C4-2B (cell line): ENCODE measurements around the gene HDAC1.
"Not testable (repeated sequence)": the region's sequence is repeated elsewhere in the genome, so short reads cannot be mapped to it uniquely, and the experiment has no call there.

Experiments
- H3K27ac ChIP-seq: fragments of 450-650 bp; 2 replicates; pipeline ENCODE4 v1.5.1; 2017
- CTCF ChIP-seq: fragments of 450-650 bp; conservative IDR thresholded peaks from 2 replicates; pipeline ENCODE4 v1.5.1; 2017; ENCODE audit warnings: mild to moderate bottlenecking
- ZFX ChIP-seq: fragments of 450-650 bp; IDR thresholded peaks from 2 replicates; pipeline ENCODE4 v1.6.1; 2017

The HDAC1 gene

GRCh38 chr1:32276032-32276782, 15.7 kb upstream of the HDAC1 start:
- no peak overlapping the region for H3K27ac ChIP-seq
- no peak for TF ChIP-seq ZFX
- TF ChIP-seq CTCF: no peak

- H3K27ac ChIP-seq: not testable (repeated sequence)
These were observed 7.1 kb upstream of the HDAC1 start for GRCh38 chr1:32284777-32285176.

- H3K27ac ChIP-seq: no peak overlapping the region
- TF ChIP-seq ZFX: no peak
- no peak for TF ChIP-seq CTCF
These were observed 6.2 kb upstream of the HDAC1 start for GRCh38 chr1:32285658-32286057.

- no peak for TF ChIP-seq ZFX
- TF ChIP-seq CTCF: no peak
- H3K27ac ChIP-seq: no peak overlapping the region
These were observed 5.1 kb upstream of the HDAC1 start for GRCh38 chr1:32286763-32287162.

- TF ChIP-seq CTCF (no peak), ZFX (no peak)
- H3K27ac ChIP-seq: peak overlapping the region; percentile 95
These were observed 2.6 kb upstream of the HDAC1 start for GRCh38 chr1:32289256-32289655.

GRCh38 chr1:32291145-32291707, 657 bp upstream of the HDAC1 start:
- TF ChIP-seq ZFX (no peak), CTCF (no peak)
- peak overlapping the region; percentile 95 for H3K27ac ChIP-seq

GRCh38 chr1:32298211-32298610, 6.3 kb downstream of the HDAC1 start:
- H3K27ac ChIP-seq: not testable (repeated sequence)

- no peak for TF ChIP-seq CTCF
- no peak for TF ChIP-seq ZFX
- no peak overlapping the region for H3K27ac ChIP-seq
These were observed 7.4 kb downstream of the HDAC1 start for GRCh38 chr1:32299327-32299726.
